HG02970 (cell line): ENCODE results near the gene TGFA.

Experiments used
- ATAC-seq: cut with Tn5 transposase; IDR thresholded peaks from one replicate; pipeline ENCODE4 v1.9.1; 2021; ENCODE audit warnings: mild to moderate bottlenecking, moderate library complexity, moderate number of reproducible peaks; ENCODE audit not compliant: unreplicated experiment, low FRiP score

The TGFA gene

DNA sequence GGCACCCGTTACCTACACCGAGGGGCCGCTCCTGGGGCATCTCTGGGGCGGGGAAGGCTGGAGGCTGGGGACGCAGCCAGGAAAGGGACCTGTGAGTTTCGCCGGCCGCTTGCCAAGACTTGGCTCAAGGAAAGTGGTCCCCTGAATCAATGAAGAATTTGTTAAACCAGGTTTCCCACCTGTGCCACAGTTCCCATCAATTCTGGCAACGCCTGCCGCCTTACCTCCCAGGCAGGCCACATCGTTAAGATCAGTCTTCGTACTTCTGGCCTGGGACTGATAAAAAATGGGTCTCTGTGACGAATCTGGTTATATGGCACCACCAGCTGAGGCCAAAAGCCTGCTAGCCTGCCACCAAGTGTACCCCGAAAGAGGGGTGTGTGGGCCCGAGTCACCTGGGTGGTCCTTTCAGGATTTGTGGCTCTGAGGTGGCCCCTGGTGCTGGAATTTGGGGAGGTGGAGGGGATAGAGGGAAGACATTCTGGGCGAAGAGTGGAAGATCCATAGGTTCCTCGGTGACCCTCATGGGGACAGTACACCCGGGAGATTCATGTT lies 789 bp upstream of the TGFA start:
- ATAC-seq: no peak

DNA sequence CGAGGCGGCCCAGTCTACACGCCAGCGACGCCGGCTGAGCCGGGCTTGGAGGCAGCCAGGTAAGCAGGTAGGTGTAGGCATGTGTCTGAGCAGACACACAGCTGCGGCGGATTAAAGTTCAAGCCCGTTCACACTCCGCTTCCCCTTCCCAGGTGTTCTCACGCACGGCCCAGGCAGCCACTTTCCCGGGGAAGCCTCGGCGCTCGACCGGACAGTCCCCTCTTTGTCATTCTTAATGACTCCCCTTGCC lies 367 bp downstream of the TGFA start:
- ATAC-seq: no peak

DNA sequence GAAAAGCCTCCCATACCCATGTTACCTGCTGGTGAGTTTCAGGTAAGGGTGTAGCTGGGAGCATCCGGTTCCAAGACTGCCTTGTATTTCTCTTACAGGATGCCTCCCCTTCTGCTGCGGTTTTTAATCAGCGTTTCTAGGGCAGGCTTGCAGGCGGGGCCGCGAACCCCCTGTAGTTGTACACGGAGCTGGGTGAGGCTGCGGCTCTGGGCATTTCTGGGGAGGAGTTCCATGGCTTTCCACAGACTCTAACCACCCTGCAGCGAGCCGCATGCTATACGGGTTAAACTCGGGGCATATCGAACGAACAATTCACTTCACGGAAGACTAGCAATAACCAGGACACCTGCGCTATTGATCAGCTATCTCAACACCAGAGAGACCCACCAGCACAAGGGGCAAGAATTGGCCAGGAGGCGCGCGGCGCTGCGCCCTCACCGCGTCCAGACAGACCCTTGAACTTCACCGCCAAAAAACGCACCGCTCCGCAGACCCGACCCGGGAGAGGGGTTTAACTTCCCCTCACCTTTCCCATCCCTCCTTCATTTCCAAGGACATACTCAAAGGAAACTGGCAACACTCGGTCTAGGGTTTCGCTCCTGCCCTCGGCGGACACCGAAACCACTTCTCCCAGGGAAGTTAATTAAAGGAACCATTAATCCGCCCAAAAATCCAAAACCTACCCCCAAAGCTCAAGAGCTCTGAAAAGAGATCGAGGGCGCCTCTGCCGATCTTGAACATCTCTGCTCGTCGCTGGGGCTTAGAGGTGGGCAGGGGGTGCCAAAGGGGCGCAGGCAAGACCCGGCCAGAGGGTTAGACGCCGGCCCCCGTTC lies 909 bp downstream of the TGFA start:
- ATAC-seq: no peak

DNA sequence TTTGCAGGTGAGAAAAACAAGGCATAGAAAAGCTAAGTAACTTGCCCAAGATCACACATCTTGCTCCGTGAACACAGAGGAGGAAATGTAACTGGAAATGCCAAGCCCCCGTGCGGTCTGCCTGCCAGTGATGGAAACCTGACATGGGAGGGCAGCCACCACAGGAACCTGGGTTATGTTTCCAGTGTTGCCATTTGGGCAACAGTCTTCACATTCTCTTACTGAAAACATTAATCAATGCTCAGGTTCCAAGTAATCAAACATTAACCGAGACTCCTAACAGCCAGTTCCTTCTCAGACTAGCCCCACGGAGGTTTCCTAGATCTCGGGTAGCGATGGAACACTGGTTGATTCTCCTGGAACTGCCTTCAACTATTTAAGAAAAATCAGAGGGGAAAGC lies 2.5 kb downstream of the TGFA start:
- ATAC-seq: no peak

DNA sequence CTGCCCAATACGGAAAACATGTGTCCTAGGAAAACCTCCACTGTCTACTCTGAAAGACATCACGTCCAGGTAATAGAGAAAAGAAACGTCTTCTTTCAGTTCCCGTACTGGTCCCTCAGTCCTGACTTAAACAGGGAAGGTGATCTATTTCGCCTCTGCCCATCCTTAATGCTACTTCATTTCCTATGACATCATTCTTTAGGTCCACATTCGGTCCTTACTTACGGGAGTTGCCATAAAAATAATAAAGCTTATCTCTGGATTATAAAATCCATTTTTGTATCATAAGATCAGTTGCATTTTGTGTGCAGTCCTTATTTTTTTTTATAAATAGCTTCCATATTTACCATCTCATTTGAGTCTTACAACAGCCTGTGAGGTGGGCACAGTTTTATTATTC lies 3.7 kb downstream of the TGFA start:
- no peak for ATAC-seq

DNA sequence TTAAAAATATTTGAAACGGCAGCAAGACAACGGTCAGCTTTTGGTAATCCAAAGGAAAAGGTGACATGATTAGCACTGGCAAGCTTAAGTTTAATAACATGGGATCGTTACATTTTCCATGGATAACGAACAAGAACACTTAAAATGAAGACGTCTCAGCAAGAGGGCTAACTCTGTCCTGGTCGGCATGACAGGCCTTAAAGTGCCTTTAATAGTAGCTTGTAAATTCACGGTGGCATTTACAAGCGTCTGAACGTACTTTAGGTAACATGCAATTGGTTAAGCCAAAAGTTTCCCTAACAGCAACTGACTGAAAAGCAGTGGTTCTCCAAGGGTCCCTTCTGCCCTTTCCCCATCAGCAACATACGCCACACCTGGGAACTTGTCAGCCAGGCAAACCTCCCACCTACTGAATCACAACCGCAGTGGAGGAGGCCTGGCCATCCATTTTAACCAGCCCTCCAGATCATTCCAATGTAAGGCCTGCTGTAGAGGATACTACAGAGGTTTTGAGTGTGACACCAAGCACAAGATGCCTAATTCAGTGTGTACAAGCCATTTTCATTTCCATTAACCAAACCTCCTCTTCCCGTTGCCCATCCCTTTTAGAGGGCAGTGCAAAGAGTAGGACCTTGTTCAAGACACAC lies 4.4 kb downstream of the TGFA start:
- ATAC-seq: no peak

DNA sequence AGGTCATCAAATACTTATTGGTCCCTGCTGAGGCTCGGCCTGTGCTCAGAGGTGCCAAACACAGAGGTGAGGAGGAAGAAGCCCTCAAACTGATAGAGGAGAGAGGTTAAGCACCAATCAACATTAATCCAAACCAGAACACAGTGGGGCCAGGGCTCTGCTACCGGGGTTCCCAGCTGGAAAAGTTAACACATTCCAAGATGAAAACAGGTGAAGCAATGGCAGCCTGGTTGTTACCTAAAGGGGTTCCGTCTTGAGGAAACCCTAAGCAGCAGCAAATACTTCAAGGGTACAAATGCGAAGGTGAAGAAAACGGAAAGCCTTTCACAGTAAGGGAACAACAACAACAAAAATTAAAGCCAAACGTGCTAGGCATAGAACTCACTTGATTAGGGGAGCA lies 5.4 kb downstream of the TGFA start:
- no peak for ATAC-seq

DNA sequence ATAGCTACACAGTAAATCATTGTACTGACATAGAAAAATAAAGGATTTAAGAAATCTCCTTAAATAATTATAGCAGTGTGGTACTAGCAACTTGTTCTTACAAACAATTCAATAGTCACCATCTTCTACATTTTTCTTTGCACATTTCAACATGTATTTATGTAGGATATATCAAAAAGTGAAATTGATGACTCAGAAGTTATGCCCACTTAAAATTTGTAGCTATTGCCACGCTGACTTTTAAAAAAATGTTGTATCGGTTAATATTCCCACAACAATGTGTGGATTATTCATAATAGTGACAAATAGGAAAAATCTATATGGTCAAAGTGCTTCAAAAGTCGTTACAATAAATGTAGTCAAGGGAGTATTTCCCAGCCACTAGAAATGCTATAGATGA lies 6.7 kb downstream of the TGFA start:
- ATAC-seq: no peak

DNA sequence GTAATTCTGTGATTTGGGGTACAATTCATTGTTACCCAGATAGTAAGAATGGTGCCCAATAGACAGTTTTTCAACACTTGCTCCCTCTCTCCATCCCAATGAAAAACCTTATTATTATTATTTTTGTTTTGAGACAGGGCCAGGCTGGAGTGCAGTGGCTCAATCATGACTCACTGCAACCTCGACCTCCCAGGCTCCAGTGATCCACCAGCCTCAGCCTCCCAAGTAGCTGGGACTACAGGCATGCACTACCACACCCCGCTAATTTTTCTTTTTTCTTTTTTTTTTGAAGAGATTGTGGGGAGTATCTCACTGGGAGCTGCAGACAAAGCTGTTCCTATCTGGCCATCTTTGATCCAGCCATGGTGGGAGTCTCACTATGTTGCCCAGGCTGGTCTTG lies 7.2 kb downstream of the TGFA start:
- ATAC-seq: no peak

DNA sequence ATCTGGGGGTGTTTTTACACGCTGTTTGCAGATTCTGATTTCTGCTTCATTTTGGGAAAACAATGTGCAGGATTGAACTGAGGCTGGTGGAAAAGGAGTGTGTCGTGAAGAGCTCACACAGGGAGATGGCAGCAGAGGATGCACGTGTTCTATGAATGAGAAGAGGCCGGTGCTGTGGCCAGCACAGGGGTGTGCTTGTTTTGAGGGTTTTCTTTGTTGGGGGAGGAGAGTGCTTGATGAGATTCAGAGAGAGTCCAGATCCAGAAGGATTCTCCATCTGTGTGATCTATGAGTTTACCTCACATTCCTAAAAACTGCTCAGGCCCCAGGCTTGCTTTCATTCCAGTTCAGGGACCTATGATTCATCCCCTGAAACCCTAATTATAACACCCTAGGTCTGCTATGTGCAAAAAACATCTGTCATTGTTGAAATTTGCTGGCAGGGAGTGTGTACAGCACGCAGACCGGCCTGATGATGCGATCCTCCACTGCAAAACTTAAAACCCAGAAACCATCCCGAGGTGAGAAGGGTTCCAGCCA lies 12.1 kb downstream of the TGFA start:
- no peak for ATAC-seq

DNA sequence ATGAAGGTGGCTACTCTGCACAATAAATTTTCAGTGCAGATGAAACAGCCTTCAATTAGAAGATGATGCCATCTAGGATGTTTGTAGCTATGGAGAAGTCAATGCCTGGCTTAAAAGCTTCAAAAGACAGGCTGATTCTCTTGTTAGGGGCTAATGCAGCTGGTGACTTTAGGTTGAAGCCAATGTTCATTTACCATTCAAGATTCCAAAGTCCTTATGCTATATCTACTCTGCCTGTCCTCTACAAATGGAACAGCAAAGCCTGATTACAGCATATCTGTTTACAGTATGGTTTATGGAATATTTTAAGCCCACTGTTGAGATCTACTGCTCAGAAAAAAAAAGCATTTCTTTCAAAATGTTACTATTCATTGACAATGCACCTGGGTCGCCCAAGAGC lies 15.8 kb downstream of the TGFA start:
- no peak for ATAC-seq

DNA sequence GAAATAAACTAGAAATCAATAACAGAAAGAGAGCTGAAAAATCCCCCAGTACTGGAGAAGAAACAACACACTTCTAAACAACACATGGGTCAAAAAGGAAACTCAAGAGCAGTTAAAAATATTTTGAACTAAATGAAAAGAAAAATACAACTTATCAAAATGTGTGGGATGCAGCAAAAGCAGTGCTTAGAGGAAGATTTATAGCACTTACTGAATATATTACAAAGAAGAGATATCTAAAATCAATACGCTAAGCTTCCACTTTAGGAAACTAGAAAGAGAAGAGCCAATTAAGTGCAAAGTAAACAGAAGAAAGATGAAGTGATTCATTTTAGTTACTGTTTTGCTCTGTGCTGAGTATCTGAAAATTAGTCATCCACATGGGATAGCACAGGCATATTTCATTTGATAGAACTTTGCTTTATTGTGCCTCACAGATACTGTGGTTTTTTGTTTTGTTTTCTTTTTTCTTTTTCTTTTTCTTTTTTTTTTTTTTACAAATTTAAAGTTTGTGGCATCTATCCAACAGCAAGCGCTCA lies 17.0 kb downstream of the TGFA start:
- no peak for ATAC-seq

DNA sequence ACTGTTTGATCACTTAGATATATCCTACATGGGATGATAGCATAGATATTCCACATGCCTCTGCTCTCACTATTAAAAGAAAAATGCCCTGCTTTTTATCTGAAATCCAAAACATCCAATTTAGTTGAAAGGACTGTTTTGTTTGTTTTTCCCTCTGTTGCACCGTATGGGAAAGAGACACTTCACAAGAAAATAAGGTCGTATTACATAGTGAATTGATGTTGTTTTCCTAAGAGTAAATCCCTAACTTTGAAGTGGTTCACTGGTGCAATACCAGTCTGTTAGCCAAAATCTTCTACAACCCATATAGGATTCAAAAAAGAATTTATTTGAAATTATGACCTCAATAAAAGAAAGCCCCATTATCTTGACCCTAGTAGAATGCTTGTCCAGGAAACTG lies 18.1 kb downstream of the TGFA start:
- ATAC-seq: no peak

DNA sequence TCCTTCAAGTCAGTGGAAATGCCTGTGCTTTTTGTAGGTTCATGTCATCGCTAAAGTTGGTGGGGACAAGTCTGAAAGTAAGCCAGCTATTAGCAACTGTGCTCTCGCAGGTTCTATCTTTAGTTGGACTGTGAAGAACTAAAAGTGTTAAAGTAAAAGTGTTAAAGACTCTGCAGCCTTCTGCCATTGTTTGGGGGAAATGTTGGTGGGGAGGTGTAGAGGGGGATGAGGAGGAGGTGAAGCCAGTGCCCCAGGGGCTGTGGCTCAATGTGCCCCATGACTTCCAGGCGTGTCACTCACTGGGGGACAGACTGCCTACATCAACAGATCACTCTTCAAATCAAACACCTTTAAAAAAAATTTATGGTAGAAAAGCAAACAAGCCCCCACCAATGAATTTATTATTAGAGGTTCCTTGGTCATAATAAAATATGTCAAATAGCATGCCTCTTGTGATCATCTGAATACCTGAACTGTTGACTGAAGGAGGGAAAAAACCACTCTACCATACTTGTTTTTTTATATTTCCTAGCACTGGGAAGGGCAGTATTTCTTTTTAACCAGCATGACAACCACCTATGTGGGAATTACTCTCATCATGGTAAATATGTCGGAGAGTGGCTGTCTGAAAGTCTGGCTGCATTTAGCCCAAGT lies 19.3 kb downstream of the TGFA start:
- ATAC-seq: no peak

DNA sequence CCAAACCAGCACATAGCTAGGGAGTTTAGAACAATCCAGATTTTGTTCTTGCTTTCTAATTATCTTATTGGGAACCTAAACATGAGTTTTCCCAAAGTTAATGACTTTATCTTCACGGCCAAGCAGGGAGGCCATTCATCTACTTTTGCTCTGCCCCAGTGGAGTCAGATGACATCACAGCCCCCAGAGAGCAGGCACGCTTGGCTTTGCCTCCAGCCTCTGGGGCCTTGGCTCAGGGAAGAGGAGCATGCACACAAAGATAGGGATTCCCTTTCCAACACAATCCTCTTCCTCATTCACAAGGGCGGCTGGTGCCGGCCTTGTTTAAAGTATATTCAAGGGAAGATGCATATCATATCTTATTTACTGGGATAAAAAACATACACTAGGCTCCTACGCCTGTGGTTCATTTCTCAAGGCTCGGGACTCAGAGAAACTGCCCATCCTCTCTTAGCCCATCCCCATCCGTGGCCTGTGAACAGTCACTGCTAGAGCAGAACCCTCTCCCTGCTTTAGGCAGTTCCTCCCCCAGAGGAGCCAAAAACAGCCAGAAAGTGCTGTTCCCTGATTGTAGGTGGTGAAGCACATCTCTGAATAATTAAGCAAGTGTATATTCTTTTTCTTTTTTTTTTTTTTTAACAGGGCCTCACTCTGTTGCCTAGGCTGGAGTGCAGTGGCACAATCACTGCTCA lies 21.2 kb downstream of the TGFA start:
- ATAC-seq: no peak

DNA sequence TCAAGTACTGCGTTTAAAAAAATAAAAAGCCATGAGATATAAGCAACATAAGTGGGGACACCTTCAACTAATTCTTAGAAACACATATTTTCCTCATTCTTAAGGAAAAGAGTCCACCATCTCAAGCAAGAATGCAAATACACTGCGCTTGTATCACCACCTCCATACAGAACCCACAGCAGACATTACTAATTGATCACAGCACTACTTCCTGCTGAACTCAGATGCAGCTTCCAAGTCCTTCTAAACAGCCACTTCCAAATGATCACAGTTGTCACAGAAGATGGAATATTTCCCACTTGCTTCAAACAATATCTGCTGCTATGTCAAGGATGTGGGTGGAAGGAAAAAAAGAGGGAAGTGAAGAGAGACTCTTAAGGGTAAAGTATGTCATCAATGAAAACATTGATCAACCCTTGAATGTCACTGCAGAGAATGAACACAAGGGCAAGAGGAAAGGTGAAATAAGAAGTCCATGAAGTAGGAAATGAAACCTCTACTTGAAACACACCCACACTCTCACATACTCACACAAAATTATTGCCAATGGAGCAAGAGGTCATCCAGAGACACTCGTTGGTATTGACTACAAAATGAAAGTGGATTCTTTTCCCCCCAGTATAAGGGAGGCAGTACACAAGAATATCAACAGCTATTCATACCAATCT lies 22.1 kb downstream of the TGFA start:
- no peak for ATAC-seq

DNA sequence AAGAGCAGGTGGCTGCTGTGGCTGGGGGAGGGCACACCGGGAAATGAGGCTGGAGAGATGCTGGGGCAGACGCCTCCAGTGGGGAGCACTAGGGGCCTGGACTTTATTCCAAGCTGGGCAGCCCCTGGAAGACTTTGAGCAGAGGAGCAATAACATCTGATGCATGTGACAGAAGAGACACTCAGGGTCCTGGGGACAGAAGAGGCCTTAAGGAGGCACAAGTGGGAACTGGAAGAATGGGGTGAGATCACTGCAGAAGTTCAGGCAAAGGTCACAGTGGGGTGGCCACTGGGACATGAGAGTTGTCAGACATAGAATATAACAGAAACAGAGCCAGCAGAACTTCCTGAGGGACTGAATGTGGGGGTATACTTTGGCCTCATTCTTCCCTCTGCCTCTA lies 24.0 kb downstream of the TGFA start:
- no peak for ATAC-seq

DNA sequence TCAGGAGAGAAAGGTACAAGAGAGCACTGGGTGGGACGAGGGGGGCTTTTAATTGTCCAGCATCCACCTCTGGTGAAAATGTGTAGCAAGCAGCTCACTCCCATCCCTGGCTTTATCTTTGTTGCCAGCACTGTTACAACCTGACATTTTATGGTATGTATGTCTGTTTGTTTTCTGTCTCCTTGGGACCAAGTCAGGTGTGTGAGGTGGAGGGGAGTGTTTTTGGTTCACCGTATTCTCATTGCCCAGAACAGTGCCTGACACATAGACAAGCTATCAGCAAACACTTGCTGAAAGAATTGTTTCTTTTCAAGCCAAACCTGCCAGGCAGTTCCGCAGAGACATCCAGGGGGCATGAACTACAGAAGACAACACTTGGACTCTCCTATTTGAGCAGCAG lies 24.7 kb downstream of the TGFA start:
- no peak for ATAC-seq

DNA sequence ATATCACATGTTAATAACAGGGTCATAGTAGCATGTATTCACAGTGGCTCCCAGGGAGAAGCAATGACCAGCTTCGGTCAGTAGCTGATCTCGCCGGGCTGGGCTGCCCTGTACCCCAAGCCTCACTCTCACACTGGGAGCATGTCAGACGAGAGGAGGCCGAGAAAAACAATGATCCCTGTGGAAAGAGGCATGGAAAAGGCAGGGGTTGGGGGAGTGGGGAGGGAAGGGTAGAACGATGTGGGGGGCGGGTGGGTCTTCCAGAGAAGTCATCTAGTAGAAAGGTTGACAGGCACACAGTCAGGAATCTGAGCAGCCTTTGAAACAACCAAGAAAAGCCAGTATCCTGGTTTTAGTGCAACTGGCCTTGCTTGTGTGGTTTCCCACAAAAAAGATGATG lies 25.4 kb downstream of the TGFA start:
- no peak for ATAC-seq

DNA sequence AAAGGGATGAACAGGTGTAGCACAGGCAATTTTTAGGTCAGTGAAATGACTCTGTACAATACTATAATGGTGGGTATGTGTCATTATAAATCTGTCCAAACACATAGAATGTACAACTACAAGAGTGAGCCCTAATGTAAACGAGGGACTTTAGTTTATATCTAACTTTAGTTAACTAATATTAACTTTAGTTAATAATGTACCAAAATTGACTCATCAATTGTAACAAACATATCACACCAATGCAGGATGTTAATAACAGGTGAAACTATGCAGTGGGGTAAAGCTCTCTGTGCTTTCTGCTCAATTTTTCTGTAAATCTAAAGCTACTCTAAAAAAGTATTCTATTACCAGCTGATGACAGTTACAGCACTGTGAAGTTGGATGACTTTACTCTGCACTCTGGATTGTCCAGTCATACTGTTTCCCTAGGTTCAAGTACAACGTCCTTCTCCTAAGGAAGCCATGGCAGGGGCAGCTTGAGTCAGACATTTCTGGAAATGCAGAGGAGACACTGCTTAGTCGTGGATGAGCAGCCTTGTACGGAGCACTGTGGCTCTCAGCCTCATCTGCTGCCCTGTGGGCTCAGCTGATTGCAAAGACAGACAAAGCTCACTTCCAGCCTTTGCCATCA lies 26.1 kb downstream of the TGFA start:
- no peak for ATAC-seq
